Posterior cingulate gyrus (tissue), 11 donors: ENCODE measurements around the gene MEAK7.
A peak's percentile ranks its signal among the peaks of the same experiment; 100 is the strongest.

Experiments used
- DNase-seq, 10 donors: peaks; one replicate each; pipeline versions ENCODE4 v3.0.0 to v3.0.0-alpha.2; 2020 to 2021; ENCODE audit warnings: mixed read lengths in 3 of 10
- intact Hi-C: fragments of 100-400 bp; cut with DNase I; formaldehyde crosslinking; loops from one replicate; pipeline ENCODE4 v1.15.1; 2023

Gene MEAK7

GRCh38 chr16:84504420-84505248 is at the start of gene MEAK7:
MEAK7 (minus strand) TSS chr16:84504659; CDS start chr16:84498086, 6,573 bp downstream.
- intact Hi-C loops = no loop called here
- DNase-seq = peak; percentile 98 to 100 (median 99)

DNA sequence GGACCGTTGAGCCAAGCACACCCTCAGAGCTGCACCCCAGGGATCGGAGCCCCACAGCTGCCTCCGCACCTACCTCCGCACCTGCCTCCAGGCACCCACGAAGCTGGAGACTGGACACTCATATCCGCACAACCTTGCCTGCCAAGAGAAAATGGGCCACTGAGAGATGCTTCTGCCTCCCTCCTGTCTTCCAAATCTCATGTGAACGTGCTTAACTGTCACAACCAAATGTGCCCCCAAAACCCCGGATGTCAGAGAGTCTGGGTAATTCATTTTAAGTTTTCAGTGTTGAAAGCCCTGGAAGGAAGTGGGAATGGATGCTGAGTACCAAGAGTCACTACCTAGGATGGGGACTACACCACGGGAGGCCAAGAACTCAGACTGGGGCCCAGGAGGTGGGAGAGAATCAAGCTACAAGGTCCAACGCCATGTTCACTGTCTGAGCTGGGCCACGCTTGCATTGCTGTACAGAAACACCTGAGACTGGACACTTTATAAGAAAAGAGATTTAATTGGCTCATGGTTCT is 49.5 kb upstream of the MEAK7 start:
- intact Hi-C loops = no loop called here
- DNase-seq = no peak

DNA sequence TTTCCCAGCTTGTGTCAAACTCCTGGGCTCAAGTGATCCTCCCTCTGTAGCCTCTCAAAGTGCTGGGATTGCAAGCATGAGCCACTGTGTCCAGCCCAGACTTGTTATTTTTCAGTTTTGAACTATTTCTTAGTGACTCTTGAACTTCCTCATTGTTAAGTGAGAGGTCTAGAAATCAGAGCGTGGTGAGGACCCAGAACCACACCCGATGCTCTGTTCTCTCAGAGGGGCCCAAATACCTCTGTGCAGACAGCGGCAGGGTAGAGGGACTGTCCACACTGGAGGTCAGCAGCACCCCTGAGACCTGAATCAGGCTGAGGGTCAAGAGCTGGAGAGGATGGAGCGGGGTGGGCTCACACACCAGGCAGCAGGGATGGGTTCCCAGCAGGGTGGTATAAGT is 47.7 kb upstream of the MEAK7 start:
- intact Hi-C loops = no loop called here

DNA sequence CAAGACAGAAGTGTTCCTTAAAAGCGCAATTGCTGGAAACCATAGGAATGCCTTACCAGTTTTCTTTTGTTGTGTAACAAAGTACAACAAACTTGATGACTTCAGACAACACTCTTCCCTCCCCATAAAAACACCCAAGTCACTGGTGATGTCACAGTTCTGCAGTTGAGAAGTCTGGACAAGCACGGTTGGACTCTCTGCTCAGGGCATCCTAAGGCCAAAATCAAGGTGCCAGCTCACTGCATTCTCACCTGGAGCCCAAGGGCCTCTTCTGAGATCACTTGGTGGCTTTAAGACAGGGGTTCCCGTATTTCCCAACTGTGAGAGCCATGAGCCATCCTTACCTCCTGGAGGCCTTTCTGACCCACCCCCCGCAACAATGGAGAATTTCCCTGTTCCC is 45.6 kb upstream of the MEAK7 start:
- intact Hi-C loops = no loop called here
- DNase-seq = peak in 1 of 10 donors; percentile 32

More for the DNA sequence above, 47.7 kb upstream of the MEAK7 start:
- no peak for DNase-seq

DNA sequence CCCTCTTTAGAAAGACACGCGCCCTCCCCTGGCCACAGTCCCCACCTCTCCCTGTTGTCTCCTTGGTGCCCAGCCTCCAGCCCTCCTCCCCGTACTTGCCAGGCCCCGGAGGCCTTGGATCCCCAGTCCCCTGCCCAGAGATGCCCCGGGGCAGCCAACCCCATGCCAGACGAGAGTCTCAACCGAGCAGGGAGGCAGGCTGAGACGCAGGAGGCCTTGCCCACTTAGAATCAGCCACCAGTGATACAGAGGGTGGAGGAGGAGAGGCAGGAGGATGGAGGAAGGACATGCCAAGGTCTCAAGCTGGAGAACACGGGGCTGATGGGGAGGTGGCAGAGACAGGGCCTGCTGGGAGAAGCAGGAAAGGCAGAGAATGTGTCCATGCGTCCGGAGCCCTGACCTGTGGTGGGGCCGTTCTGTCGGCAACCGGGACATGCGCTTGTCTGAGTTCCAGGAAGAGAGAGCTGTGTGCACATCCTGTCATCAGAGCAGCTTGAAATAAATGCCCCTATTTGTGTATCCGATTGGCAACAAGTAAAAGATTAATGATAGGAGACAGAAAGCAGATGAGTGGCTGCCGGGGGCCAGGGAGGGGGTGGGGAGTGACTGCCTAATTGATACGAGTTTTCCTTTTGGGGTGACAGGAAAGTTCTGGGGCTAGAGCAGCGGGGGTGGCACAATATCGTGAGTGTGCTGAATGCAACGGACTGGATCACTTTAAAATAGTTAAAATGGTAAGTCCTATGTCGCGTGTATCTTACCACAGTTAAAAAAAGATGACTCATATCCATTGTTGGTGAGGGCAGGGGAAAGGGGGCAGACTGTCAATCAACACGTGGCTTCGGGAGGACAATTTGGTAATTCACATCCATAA is 44.7 kb upstream of the MEAK7 start:
- peak in 3 of 10 donors; percentile 16 to 81 (median 71) for DNase-seq
- intact Hi-C loops = no loop called here

- intact Hi-C loops = no loop called here
- DNase-seq = peak in 2 of 10 donors; percentile 65 to 72
These were observed 44.0 kb upstream of the MEAK7 start for GRCh38 chr16:84548508-84548907.

DNA sequence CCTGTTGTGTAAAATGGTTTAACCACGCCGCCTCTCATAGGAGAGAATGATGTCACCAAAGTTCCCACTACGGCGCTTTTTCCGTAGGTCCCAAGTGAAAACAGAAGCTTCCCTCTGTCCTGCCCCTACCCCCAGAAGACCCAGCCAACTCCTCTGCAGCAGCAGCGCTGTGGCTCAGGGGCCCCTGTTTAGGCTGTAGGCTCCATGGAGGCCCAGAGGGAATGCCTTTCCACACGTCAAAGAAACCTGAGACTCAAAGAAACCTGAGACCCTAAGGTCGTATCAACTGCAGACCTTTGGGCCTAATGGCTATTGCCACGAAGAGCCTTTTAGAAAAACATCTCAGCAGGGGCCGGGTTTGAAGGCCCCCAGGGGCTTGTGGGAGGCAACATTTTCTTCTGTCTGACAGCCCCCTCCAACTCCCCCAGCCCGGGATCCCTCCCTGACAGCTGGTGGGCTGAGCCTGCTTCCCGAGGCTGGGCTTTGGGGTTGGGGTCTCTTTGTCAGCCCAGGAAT is 43.1 kb upstream of the MEAK7 start:
- intact Hi-C loops = no loop called here
- peak in 2 of 10 donors; percentile 24 to 54 for DNase-seq

- peak in 1 of 10 donors; percentile 67 for DNase-seq
- intact Hi-C loops = no loop called here
These were observed 42.4 kb upstream of the MEAK7 start for GRCh38 chr16:84546669-84547545.

- intact Hi-C loops = no loop called here
- DNase-seq = peak in 2 of 10 donors; percentile 55 to 66
These were observed 40.8 kb upstream of the MEAK7 start for GRCh38 chr16:84545114-84545737.

- intact Hi-C loops = no loop called here
- DNase-seq = peak in 8 of 10 donors; percentile 35 to 95 (median 63)
These were observed 39.7 kb upstream of the MEAK7 start for GRCh38 chr16:84544031-84544773.

DNA sequence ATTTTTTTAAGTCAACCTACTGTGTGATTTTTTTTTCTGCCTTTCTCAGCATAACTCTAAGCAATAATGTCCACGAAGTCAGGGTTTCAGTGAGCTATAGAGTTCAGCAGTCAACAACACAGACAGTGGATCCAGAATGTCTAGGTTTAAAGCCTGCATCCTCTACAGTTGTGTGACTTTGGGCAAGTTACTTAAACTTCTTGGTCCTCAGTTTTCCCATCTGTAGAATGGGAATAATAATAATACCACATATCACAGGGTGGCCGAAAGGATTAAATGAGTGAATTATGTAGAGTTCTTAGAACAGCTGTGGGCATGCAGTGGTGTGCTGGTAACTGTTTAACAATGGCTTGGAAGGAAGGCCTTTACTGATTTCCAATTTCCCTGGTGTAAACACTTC is 38.8 kb upstream of the MEAK7 start:
- DNase-seq = no peak
- intact Hi-C loops = no loop called here

GRCh38 chr16:84541999-84542817 is 37.7 kb upstream of the MEAK7 start:
- intact Hi-C loops = no loop called here
- peak in 1 of 10 donors; percentile 41 for DNase-seq

GRCh38 chr16:84540194-84540593 is 35.7 kb upstream of the MEAK7 start:
- intact Hi-C loops = no loop called here
- peak in 1 of 10 donors; percentile 35 for DNase-seq

DNA sequence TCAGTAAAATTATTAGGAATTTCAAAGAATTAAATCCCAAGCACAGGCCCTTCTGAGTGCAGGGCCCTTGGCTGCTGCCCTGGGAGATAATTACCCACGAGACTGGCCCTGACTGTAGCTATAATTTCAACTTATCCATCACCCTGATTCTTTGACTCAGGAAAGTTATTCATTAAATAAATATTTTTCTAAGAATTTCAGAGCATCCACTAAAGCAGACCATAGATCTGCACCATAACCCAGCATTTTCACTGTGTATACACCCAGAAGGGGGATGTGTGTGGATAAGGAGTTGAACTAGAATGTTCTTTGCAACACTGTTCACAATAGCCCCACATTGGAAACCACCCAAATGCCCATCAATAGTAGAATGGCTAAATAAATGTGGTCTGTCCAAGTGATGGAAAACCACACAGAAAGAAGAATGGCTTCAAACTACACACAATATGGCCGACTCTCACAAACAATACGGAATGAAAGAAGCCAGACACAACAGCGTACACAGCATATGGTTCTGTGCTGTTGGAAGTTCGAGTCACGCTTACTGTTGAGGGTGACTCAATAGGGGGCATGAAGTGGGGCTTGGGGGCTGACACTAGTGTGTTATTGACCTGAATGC is 33.9 kb upstream of the MEAK7 start:
- intact Hi-C loops = no loop called here
- DNase-seq = no peak

DNA sequence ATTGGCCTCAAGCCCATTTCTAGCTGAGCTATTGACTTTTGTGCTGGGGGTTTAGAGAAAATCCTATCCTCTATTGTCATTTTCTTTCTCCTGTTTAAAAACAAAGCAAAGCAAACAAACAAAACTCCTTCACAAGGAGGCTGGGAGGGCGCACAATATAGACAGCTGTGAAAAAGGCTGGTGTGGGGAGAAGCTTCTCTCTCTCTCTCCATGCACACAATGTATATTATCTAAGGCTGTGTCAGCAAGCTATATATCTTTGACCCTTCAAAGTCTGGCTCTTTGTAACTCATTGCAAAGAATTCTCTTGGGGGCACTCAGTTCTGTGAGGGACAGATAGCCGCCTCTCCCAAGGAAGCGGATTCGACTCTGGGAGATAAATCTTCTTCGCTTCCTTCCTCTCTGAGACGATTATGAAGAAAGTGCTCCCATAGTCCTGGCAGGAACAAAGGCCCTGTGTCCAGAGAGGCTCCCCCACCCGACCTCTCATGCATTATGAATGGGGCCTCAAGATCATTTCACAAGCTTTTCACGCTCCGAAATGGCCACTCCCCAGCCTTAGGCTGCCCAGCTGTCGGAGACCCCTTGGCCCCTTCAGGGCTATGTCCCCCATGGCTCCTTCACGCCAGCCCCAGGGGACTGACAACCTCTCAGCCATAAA is 33.2 kb upstream of the MEAK7 start:
- intact Hi-C loops = no loop called here
- peak in 2 of 10 donors; percentile 27 to 72 for DNase-seq

DNA sequence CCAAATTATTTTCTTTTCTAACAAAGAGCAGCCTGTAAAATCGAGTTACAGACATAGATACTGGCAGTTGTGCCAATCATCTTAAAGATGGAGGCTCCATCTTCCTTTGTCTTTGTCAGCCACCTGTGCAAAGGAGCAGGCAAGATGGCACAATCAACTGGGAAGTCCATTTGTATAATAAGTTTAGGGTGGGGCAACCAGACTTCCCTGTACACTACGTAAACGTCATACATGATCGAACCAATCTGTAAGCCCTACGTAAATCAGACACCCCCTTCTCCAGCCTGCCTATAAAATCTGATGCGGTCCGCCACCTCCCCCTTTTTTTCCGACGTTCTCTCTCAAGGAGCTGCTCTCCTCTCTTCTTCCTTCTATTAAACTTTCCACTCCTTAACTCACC is 31.4 kb upstream of the MEAK7 start:
- intact Hi-C loops = no loop called here
- peak in 1 of 10 donors; percentile 7 for DNase-seq

- peak in 1 of 10 donors; percentile 33 for DNase-seq
- intact Hi-C loops = no loop called here
These were observed 30.9 kb upstream of the MEAK7 start for GRCh38 chr16:84535408-84535807.
